Stimulated activated CD8-positive, alpha-beta memory T cell treated with anti-CD3 and anti-CD28 coated beads, Interleukin-7, amount 100 ng/mL, for 4 hours (primary cell): Measurements from ENCODE around the gene SI.
"Not testable (repeated sequence)": the region's sequence is repeated elsewhere in the genome, so short reads cannot be mapped to it uniquely, and the experiment has no call there.

Experiments
- DNase-seq, 2 donors: peaks; one replicate each; pipeline ENCODE4 v3.0.0-alpha.2; 2020; ENCODE audit warnings: low read depth in 2 of 2

The SI gene

GRCh38 chr3:165078293-165078692 lies at the start of gene SI:
TSS of gene SI (minus strand) at chr3:165078496. CDS start at chr3:165076012, 2,484 bp downstream.
- no peak for DNase-seq

GRCh38 chr3:165125836-165126235 lies 47.5 kb upstream of the SI start:
- DNase-seq: no peak

GRCh38 chr3:165111401-165111800 lies 33.1 kb upstream of the SI start:
- no peak for DNase-seq

- DNase-seq: no peak
Observed at GRCh38 chr3:165103616-165104015, 25.3 kb upstream of the SI start.

- no peak for DNase-seq
Observed at GRCh38 chr3:165082650-165083049, 4.4 kb upstream of the SI start.

- DNase-seq: no peak
Observed at GRCh38 chr3:165081183-165081582, 2.9 kb upstream of the SI start.

- no peak for DNase-seq
Observed at GRCh38 chr3:165075695-165076094, 2.6 kb downstream of the SI start.

- no peak for DNase-seq
Observed at GRCh38 chr3:165070682-165071081, 7.6 kb downstream of the SI start.

- no peak for DNase-seq
Observed at GRCh38 chr3:165056510-165056909, 21.8 kb downstream of the SI start.

GRCh38 chr3:165040186-165040585 lies 38.1 kb downstream of the SI start:
- no peak for DNase-seq

- DNase-seq: no peak
Observed at GRCh38 chr3:165011557-165011956, 66.7 kb downstream of the SI start.

GRCh38 chr3:164984947-164985346 lies 93.3 kb downstream of the SI start:
- DNase-seq: no peak

- DNase-seq: no peak
Observed at GRCh38 chr3:164962610-164963009, 115.7 kb downstream of the SI start.

GRCh38 chr3:164952966-164953365 lies 125.3 kb downstream of the SI start:
- DNase-seq: no peak

- not testable (repeated sequence) for DNase-seq
Observed at GRCh38 chr3:164951403-164951802, 126.9 kb downstream of the SI start.

GRCh38 chr3:164940745-164941144 lies 137.6 kb downstream of the SI start:
- DNase-seq: no peak

- DNase-seq: no peak
Observed at GRCh38 chr3:164929642-164930041, 148.7 kb downstream of the SI start.
